K562 (cell line): ENCODE data around the gene SH3BP2. TPM values are rescaled to one million over a fixed set of nuclear protein-coding genes. Genes with fewer than 3 reads are reported as not detected.

Experiments used
- ATAC-seq: fragments of 200-7000 bp; cut with Tn5 transposase; 3 replicates; pipeline ENCODE4 v1.9.1; 2020; ENCODE audit warnings: moderate library complexity
- BruUV-seq: library from RNA; stranded (reverse); fragments of 400-500 nt; replicated peaks from 2 replicates; lab custom pipeline; 2021; lab: Mats Ljungman, UMichigan
- CTCF ChIA-PET: fragments of 300-600 bp; formaldehyde crosslinking; extraction: SDS; loops from one replicate; lab custom pipeline; 2021; ENCODE audit warnings: low intra/inter-chr PET ratio; lab: Yijun Ruan, JAX
- POLR2A ChIA-PET: fragments of 300-600, 350-650 bp; sonication (Branson Sonifier 250); formaldehyde crosslinking; extraction: SDS; loops from one replicate; lab custom pipeline; 2021; ENCODE audit warnings: antibody characterized with exemption, inconsistent platforms; lab: Yijun Ruan, JAX
- DNase-seq, 4 experiments: peaks; one replicate each; pipeline versions ENCODE4 v3.0.0 to v3.0.0-alpha.2; 2011 to 2018; ENCODE audit warnings: low spot score in 3 of 4, mixed read lengths in 3 of 4; ENCODE audit errors: extremely low read depth in 1 of 4
- FAIRE-seq: peaks from 2 replicates; lab custom pipeline; 2011; peaks lifted over from hg19 to GRCh38; lab: Jason Lieb, UNC
- H2AFZ ChIP-seq: 2 replicates; pipeline ENCODE4 v1.6.0; 2011; ENCODE audit warnings: low read depth, low read length, control low read depth, inconsistent platforms
- H3K27ac ChIP-seq: fragments of 200-600 bp; 3 replicates; pipeline ENCODE4 v1.8.0; 2011; ENCODE audit warnings: low read depth, mild to moderate bottlenecking, control low read depth, inconsistent platforms, low read length, moderate library complexity, mixed read lengths; ENCODE audit errors: extremely low read depth
- H3K27me3 ChIP-seq, 2 experiments: fragments of 300-600 bp in 1 of 2; 2 replicates in 1 of 2; 3 replicates in 1 of 2; pipeline versions ENCODE4 v1.6.0 to v1.8.0; 2011; ENCODE audit warnings: inconsistent platforms in 2 of 2, low read length in 2 of 2, mild to moderate bottlenecking in 1 of 2, mixed read lengths in 1 of 2, moderate library complexity in 1 of 2; ENCODE audit not compliant: control insufficient read depth in 2 of 2, insufficient read depth in 2 of 2
- H3K36me3 ChIP-seq: fragments of 300-600 bp; 3 replicates; pipeline ENCODE4 v1.8.0; 2011; ENCODE audit warnings: mild to moderate bottlenecking, low read length, inconsistent platforms; ENCODE audit not compliant: control insufficient read depth, insufficient read depth
- H3K4me1 ChIP-seq, 2 experiments: fragments of 200-600 bp in 1 of 2; replicated peaks in 1 of 2; 2 replicates in 1 of 2; 3 replicates in 1 of 2; pipeline versions ENCODE4 v1.5.1 to v1.8.0; 2011; ENCODE audit warnings: inconsistent platforms in 2 of 2, low read length in 2 of 2, mild to moderate bottlenecking in 1 of 2, mixed read lengths in 1 of 2, moderate library complexity in 1 of 2; ENCODE audit not compliant: control insufficient read depth in 2 of 2, insufficient read depth in 2 of 2
- H3K4me2 ChIP-seq: 2 replicates; pipeline ENCODE4 v1.6.1; 2011; ENCODE audit warnings: low read length, control low read depth, inconsistent platforms, mixed read lengths; ENCODE audit not compliant: insufficient read depth
- H3K4me3 ChIP-seq: fragments of 200-600 bp; sonication (generic), shearing (Covaris generic); 2 replicates; pipeline ENCODE4 v1.5.1; 2016; ENCODE audit warnings: control low read depth, inconsistent platforms
- H3K79me2 ChIP-seq: fragments of 200-600 bp; 3 replicates; pipeline ENCODE4 v1.8.0; 2011; ENCODE audit warnings: low read length, inconsistent platforms; ENCODE audit not compliant: control insufficient read depth, insufficient read depth
- H3K9ac ChIP-seq, 2 experiments: 2 replicates each; pipeline versions ENCODE4 v1.6.0 to v1.6.1; 2011; ENCODE audit warnings: low read depth in 2 of 2, low read length in 2 of 2, control low read depth in 1 of 2, inconsistent platforms in 1 of 2, mild to moderate bottlenecking in 1 of 2, mixed read lengths in 1 of 2; ENCODE audit not compliant: insufficient read depth in 1 of 2
- H3K9me1 ChIP-seq: one replicate; pipeline ENCODE4 v1.6.0; 2011; ENCODE audit warnings: inconsistent platforms, mild to moderate bottlenecking, low read length, moderate library complexity; ENCODE audit not compliant: control insufficient read depth, insufficient read depth
- H3K9me3 ChIP-seq: replicated peaks from 2 replicates; pipeline ENCODE4 v1.5.1; 2011; ENCODE audit warnings: low read depth, low read length, inconsistent platforms; ENCODE audit not compliant: control insufficient read depth, insufficient read depth
- H4K20me1 ChIP-seq: replicated peaks from 2 replicates; pipeline ENCODE4 v1.6.1; 2011; ENCODE audit warnings: low read length, inconsistent platforms, mixed read lengths; ENCODE audit not compliant: control insufficient read depth, insufficient read depth
- FOXP1 ChIP-seq: sonication (generic); formaldehyde crosslinking; IDR thresholded peaks from 2 replicates; pipeline ENCODE4 v1.8.0; 2022; ENCODE audit warnings: mild to moderate bottlenecking, missing genetic modification reagents
- LARP7 ChIP-seq: fragments of 450-650 bp; IDR thresholded peaks from 2 replicates; pipeline ENCODE4 v1.6.1; 2016
- MCM7 ChIP-seq, 2 experiments: fragments of 450-650 bp; IDR thresholded peaks; 2 replicates each; pipeline ENCODE4 v1.6.1; 2016 to 2018
- POLR2G ChIP-seq: fragments of 200-400 bp; formaldehyde crosslinking; IDR thresholded peaks from 2 replicates; pipeline ENCODE4 v1.6.1; 2017; ENCODE audit warnings: low read depth, mild to moderate bottlenecking, antibody characterized with exemption, low read length, moderate library complexity
- POLR3G ChIP-seq: IDR thresholded peaks from 2 replicates; pipeline ENCODE4 v1.6.1; 2011; ENCODE audit not compliant: insufficient read length, insufficient replicate concordance; ENCODE audit errors: extremely low read depth
- RBM22 ChIP-seq: fragments of 200-400 bp; formaldehyde crosslinking; IDR thresholded peaks from 2 replicates; pipeline ENCODE4 v1.6.1; 2018; ENCODE audit warnings: low read length, low read depth; ENCODE audit not compliant: poor library complexity, severe bottlenecking
- SIX5 ChIP-seq, 2 experiments: IDR thresholded peaks; 2 replicates each; pipeline ENCODE4 v1.6.1; 2011; ENCODE audit warnings: low read length in 2 of 2, borderline replicate concordance in 1 of 2, low read depth in 1 of 2, mild to moderate bottlenecking in 1 of 2, moderate library complexity in 1 of 2; ENCODE audit not compliant: insufficient read depth in 1 of 2
- SRSF1 ChIP-seq: fragments of 200-400 bp; formaldehyde crosslinking; IDR thresholded peaks from 2 replicates; pipeline ENCODE4 v1.6.1; 2017; ENCODE audit warnings: mild to moderate bottlenecking, low read depth, low read length, moderate library complexity
- STAT5A ChIP-seq: IDR thresholded peaks from 2 replicates; pipeline ENCODE4 v1.6.1; 2012; ENCODE audit warnings: low read length, inconsistent platforms, borderline replicate concordance
- SUPT5H ChIP-seq: fragments of 450-650 bp; IDR thresholded peaks from 2 replicates; pipeline ENCODE4 v1.6.1; 2016
- XRCC3 ChIP-seq: fragments of 450-650 bp; IDR thresholded peaks from 2 replicates; pipeline ENCODE4 v1.6.1; 2017; ENCODE audit warnings: mild to moderate bottlenecking, moderate library complexity
- ZKSCAN1 ChIP-seq: fragments of 150-350 bp; IDR thresholded peaks from 2 replicates; pipeline ENCODE4 v1.6.1; 2016; ENCODE audit warnings: low read depth, low read length
- ZNF77 ChIP-seq: fragments of 250-450 bp; sonication (Bioruptor Pico); IDR thresholded peaks from 2 replicates; pipeline ENCODE4 v1.5.0; 2020
- WGBS: fragments of 100-300 bp; shearing (Covaris generic); methylation state at CpG from one replicate; pipeline ENCODE4 v1.1.6; 2016; ENCODE audit warnings: low coverage, mixed read lengths; ENCODE audit not compliant: insufficient coverage; ENCODE audit errors: missing lambda C conversion rate; 5-methylcytosine and 5-hydroxymethylcytosine counted together
- in situ Hi-C: fragments of 300-500 bp; cut with MboI; formaldehyde crosslinking; loops from 4 replicates; pipeline ENCODE4 v1.15.0; 2018; ENCODE audit warnings: inconsistent platforms, mixed read lengths
- intact Hi-C: fragments of 100-400 bp; cut with micrococcal nuclease; formaldehyde crosslinking; loops from 2 replicates; pipeline ENCODE4 v1.14.2; 2022
- polyA plus RNA-seq, 8 experiments: library from polyadenylated mRNA; depleted of rRNA in 4 of 8; stranded (reverse) in 5 of 8; unstranded in 3 of 8; fragments of >200 nt; fragmentation: Nextera tagmentation in 2 of 8; fragmentation: Illumina TruSeq in 1 of 8; extraction: Ambion mirVana in 2 of 8; extraction: Trizol in 1 of 8; gene quantifications; 2 replicates each; pipeline versions ENCODE4 v1.2.1 to v1.2.3, GENCODE V29; 2011 to 2014; ENCODE audit warnings: inconsistent platforms in 1 of 8, missing spikeins in 1 of 8
- total RNA-seq, 7 experiments: library from RNA; depleted of rRNA in 6 of 7; stranded (reverse); fragments of >200 nt in 6 of 7; fragmentation: Illumina TruSeq in 2 of 7; extraction: Trizol in 2 of 7; gene quantifications; 2 replicates each; pipeline versions ENCODE4 v1.2.1 to v1.2.3, GENCODE V29; 2011 to 2021; ENCODE audit warnings: low replicate concordance in 1 of 7

Gene SH3BP2
- total and polyA plus RNA-seq, 9 of the 15 experiments (the other 6 are each of a cell fraction or from before 2014, with no cell fraction given), result 0.34 to 16.0 (median 5.1) TPM

- Histone ChIP-seq H3K27ac (no peak overlapping the region), H3K9me3 (no peaks in the 10 kb centered on the region), H3K36me3 (no peaks in the 10 kb centered on the region), H3K79me2 (no peaks in the 10 kb centered on the region; the same call in 2 of the 3 replicates)
- BruUV-seq, result no TSS peak
- TF ChIP-seq STAT5A, result no peak
- TF ChIP-seq LARP7, result no peak
- TF ChIP-seq RBM22, result peak; percentile 4
- no peak for TF ChIP-seq MCM7 (IDR thresholded peaks at IDR 0.05)
- no peak for TF ChIP-seq ZNF77 (CRISPR knock-in tag)
- no peak for TF ChIP-seq ZKSCAN1
- TF ChIP-seq SRSF1, result no peak
- 0 out of 2 replicates have a peak, but pooled peaks have one; percentile 2 for TF ChIP-seq POLR2G
- no peak for TF ChIP-seq POLR3G
- TF ChIP-seq XRCC3, result no peak
- TF ChIP-seq FOXP1 (CRISPR knock-in tag), result no peak
- no peak for TF ChIP-seq SIX5 (IDR thresholded peaks at IDR 0.05; ENCODE audit: borderline replicate concordance in 1 of 2, insufficient read depth in 1 of 2, low read depth in 1 of 2, low read length in 2 of 2)
- no peak for TF ChIP-seq SUPT5H
- TF ChIP-seq, all 486 proteins: peak for 2
- no peak overlapping the region for H3K4me2 ChIP-seq
- intact Hi-C loops, result no loop called here
- H4K20me1 ChIP-seq, result no peaks in the 10 kb centered on the region
- no peak overlapping the region for H3K4me3 ChIP-seq
- no peak for ATAC-seq
- POLR2A ChIA-PET, result interaction anchor here (0.8 to 1.1 kb wide), 2 partner anchors 17 to 201 kb away, joined by 3 to 4 read pairs; no protein-coding TSS in a partner anchor
- H3K9me1 ChIP-seq, result no peaks in the 10 kb centered on the region
- H3K27me3 ChIP-seq, result no peaks in the 10 kb centered on the region
- CTCF ChIA-PET, result no interaction called here
- in situ Hi-C loops, result no loop called here
- peak overlapping the region in 1 of 2 experiments; percentile 81; a peak in 1 of 4 replicates for H3K9ac ChIP-seq
- no peak overlapping the region for H2AFZ ChIP-seq
- no peak for DNase-seq
- 77% methylated on average over 16 of the region's 23 CpGs for WGBS
- FAIRE-seq, result no peak
- peaks cover 27 to 90% of the 10 kb centered on the region in 2 experiments for H3K4me1 ChIP-seq
Measured at GRCh38 chr4:2797545-2798305, 4.8 kb downstream of the SH3BP2 start.
